Body of pancreas (tissue), 4 donors: Measurements from ENCODE around the gene DGCR8.

Source experiments
- POLR2A ChIP-seq, 3 donors: fragments of 450-650 bp; IDR thresholded peaks; one replicate each; pipeline ENCODE4 v1.6.1; 2016; ENCODE audit warnings: antibody characterized with exemption in 3 of 3, mild to moderate bottlenecking in 2 of 3
- TF ChIP-seq, protein P1 (sequence below), 7 experiments: fragments of 450-650 bp in 4 of 7; fragments of 200-600 bp in 3 of 7; sonication (generic) in 3 of 7; IDR thresholded peaks; one replicate each; pipeline ENCODE4 v1.5.1; 2016 to 2019; ENCODE audit warnings: antibody characterized with exemption in 7 of 7

DNA sequence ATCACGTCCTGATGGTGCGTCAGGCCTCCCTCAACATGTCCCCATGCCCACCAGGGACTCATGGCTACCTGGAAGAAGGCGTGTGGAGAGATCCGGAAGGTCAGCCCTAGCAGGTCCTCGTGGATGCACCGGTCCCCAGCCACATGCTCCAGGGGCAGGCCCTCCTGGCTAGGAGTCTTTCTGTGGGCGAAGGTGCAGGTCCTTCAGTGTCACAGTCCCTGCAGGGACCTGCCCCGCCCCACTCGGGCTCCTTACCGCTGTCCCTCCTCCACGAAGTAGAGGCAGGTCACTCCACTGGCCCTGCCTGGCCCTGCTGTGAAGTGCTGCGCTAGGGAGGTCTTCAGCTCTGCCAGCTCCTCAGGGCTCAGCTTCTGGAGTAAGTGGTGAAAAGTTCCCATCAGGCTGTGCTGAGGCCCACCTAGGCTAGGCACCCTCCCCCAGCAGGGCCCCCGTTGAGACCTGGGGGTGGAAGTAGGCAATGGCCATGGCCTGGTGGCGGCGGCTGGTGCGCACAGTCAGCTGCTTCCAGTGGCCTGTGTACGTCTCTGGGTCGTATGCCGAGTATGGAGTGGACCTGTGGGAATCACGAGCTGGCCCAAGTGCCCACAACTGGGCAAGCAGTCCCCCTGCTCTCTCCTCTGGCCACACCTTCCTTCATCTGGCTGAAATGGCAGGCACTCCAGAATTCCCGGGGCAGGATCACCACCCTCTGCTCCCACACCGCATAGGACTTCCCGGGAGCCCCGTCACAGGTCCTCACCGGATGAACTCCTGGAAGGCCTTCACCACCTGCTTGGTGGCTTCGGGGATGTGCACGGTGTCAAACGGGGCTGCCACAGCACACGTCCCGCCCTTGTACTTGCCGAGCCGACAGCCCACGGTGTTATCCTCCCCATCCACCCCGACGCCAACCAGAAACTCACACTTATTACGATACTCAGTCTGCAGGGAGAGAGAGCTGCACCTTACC is 34.8 kb downstream of the DGCR8 start:
- TF ChIP-seq POLR2A (IDR thresholded peaks at IDR 0.05): no peak
- TF ChIP-seq, protein P1, sequence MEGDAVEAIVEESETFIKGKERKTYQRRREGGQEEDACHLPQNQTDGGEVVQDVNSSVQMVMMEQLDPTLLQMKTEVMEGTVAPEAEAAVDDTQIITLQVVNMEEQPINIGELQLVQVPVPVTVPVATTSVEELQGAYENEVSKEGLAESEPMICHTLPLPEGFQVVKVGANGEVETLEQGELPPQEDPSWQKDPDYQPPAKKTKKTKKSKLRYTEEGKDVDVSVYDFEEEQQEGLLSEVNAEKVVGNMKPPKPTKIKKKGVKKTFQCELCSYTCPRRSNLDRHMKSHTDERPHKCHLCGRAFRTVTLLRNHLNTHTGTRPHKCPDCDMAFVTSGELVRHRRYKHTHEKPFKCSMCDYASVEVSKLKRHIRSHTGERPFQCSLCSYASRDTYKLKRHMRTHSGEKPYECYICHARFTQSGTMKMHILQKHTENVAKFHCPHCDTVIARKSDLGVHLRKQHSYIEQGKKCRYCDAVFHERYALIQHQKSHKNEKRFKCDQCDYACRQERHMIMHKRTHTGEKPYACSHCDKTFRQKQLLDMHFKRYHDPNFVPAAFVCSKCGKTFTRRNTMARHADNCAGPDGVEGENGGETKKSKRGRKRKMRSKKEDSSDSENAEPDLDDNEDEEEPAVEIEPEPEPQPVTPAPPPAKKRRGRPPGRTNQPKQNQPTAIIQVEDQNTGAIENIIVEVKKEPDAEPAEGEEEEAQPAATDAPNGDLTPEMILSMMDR (IDR thresholded peaks at IDR 0.05): no peak
